ENCODE measurements around the gene AFF3.

DNA sequence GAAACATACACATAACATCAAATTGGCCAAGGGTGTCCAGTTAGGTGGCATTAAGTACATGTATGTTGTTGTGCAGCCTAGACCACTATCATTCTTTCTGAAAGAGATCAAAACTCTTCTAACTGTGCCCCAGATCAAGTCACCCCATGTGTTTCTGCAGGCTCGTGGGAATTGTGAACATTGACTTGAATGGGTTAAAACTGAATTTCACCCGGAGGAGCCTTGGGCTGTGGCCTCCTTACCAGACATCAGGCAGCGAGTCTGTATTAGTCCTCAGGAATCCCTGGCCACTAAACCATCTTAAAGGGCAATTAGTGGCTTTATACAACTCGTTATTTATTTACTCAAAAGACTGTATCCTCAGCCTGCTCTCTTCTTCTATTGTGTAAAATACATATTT is 503.6 kb downstream of the AFF3 start:
- TF ChIP-seq CTCF (conservative IDR thresholded peaks at IDR 0.05 in 1 of 2, IDR thresholded peaks at IDR 0.05 in 1 of 2; ENCODE audit: extremely low read depth in 1 of 2, insufficient read depth in 1 of 2, low read depth in 1 of 2, low read length in 2 of 2) (no peak), EZH2 (IDR thresholded peaks at IDR 0.05; ENCODE audit: borderline replicate concordance, low read length) (no peak)

Data from mammary epithelial cell (primary cell).